HEK293 (cell line): ENCODE data around the gene ZNF302.

Source experiments
- CTCF ChIA-PET: fragments of 350-600 bp; formaldehyde crosslinking; extraction: SDS; loops from one replicate; lab custom pipeline; 2021; ENCODE audit warnings: antibody characterized with exemption; lab: Yijun Ruan, JAX
- POLR2A ChIA-PET: fragments of 300-600 bp; formaldehyde crosslinking; extraction: SDS; loops from one replicate; lab custom pipeline; 2020; ENCODE audit warnings: antibody characterized with exemption, inconsistent platforms; lab: Yijun Ruan, JAX
- H3K27ac ChIP-seq: fragments of 200-500 bp; sonication (Bioruptor generic); 2 replicates; pipeline ENCODE4 v1.5.1; 2014; ENCODE audit warnings: low read depth, low read length, control low read depth, inconsistent platforms; ENCODE audit errors: extremely low read depth
- H3K36me3 ChIP-seq, 2 experiments: fragments of 200-500 bp in 1 of 2; sonication (Bioruptor generic) in 1 of 2; 1 replicate in 1 of 2; 2 replicates in 1 of 2; pipeline ENCODE4 v1.5.1; 2014 to 2017; ENCODE audit warnings: inconsistent platforms in 2 of 2, low read length in 2 of 2; ENCODE audit not compliant: control insufficient read depth in 2 of 2, insufficient read depth in 1 of 2
- H3K4me1 ChIP-seq: fragments of 200-500 bp; sonication (Bioruptor generic); 2 replicates; pipeline ENCODE4 v1.5.1; 2014; ENCODE audit warnings: mild to moderate bottlenecking, low read length, inconsistent platforms; ENCODE audit not compliant: control insufficient read depth, insufficient read depth
- H3K4me3 ChIP-seq: 2 replicates; pipeline ENCODE4 v1.5.1; 2011; ENCODE audit warnings: low read depth, mild to moderate bottlenecking, control low read depth, low read length, moderate library complexity
- H3K9me3 ChIP-seq: fragments of 200-500 bp; sonication (Bioruptor generic); 2 replicates; pipeline ENCODE4 v1.5.1; 2014; ENCODE audit warnings: low read depth, low read length, inconsistent platforms; ENCODE audit not compliant: control insufficient read depth, insufficient read depth
- ATF2 ChIP-seq: fragments of 450-650 bp; formaldehyde crosslinking; IDR thresholded peaks from 2 replicates; pipeline ENCODE4 v1.5.1; 2016; ENCODE audit warnings: missing biosample characterization, missing genetic modification characterization, low read depth
- ELK4 ChIP-seq: IDR thresholded peaks from 2 replicates; pipeline ENCODE4 v1.6.1; 2011; ENCODE audit warnings: mild to moderate bottlenecking, low read depth, low read length, borderline replicate concordance
- FEZF1 ChIP-seq: fragments of 450-650 bp; formaldehyde crosslinking; IDR thresholded peaks from 2 replicates; pipeline ENCODE4 v1.5.1; 2016; ENCODE audit warnings: missing biosample characterization, missing genetic modification characterization
- GLI4 ChIP-seq: fragments of 450-650 bp; formaldehyde crosslinking; IDR thresholded peaks from 2 replicates; pipeline ENCODE4 v1.5.1; 2016; ENCODE audit warnings: missing biosample characterization, missing genetic modification characterization
- HOXA7 ChIP-seq: sonication (generic); formaldehyde crosslinking; IDR thresholded peaks from 2 replicates; pipeline ENCODE4 v1.8.1; 2022; ENCODE audit warnings: missing genetic modification reagents, borderline replicate concordance
- HOXC10 ChIP-seq: sonication (generic); formaldehyde crosslinking; IDR thresholded peaks from 2 replicates; pipeline ENCODE4 v1.8.1; 2023; ENCODE audit warnings: mild to moderate bottlenecking, missing genetic modification reagents
- HOXD13 ChIP-seq: sonication (generic); formaldehyde crosslinking; IDR thresholded peaks from 2 replicates; pipeline ENCODE4 v1.8.0; 2022; ENCODE audit warnings: missing genetic modification reagents, borderline replicate concordance
- KLF10 ChIP-seq: fragments of 450-650 bp; IDR thresholded peaks from 2 replicates; pipeline ENCODE4 v1.5.1; 2018; ENCODE audit warnings: missing biosample characterization, mild to moderate bottlenecking, missing genetic modification characterization
- KLF16 ChIP-seq: fragments of 450-650 bp; formaldehyde crosslinking; IDR thresholded peaks from 2 replicates; pipeline ENCODE4 v1.5.1; 2017; ENCODE audit warnings: missing biosample characterization, missing genetic modification characterization
- KLF7 ChIP-seq: fragments of 450-650 bp; formaldehyde crosslinking; IDR thresholded peaks from 2 replicates; pipeline ENCODE4 v1.5.1; 2016; ENCODE audit warnings: missing biosample characterization, missing genetic modification characterization, borderline replicate concordance
- OSR2 ChIP-seq: fragments of 450-650 bp; formaldehyde crosslinking; IDR thresholded peaks from 2 replicates; pipeline ENCODE4 v1.5.1; 2016; ENCODE audit warnings: missing biosample characterization, missing genetic modification characterization
- SCRT1 ChIP-seq: fragments of 450-650 bp; formaldehyde crosslinking; IDR thresholded peaks from 2 replicates; pipeline ENCODE4 v1.5.1; 2016; ENCODE audit warnings: missing biosample characterization, missing genetic modification characterization, borderline replicate concordance
- TRIM28 ChIP-seq: IDR thresholded peaks from 2 replicates; pipeline ENCODE4 v1.6.1; 2011; ENCODE audit warnings: low read length, control low read depth, borderline replicate concordance
- ZBTB48 ChIP-seq: fragments of 450-650 bp; formaldehyde crosslinking; IDR thresholded peaks from 2 replicates; pipeline ENCODE4 v1.5.1; 2016; ENCODE audit warnings: missing biosample characterization, missing genetic modification characterization
- ZBTB7A ChIP-seq: fragments of 450-650 bp; formaldehyde crosslinking; IDR thresholded peaks from 2 replicates; pipeline ENCODE4 v1.5.1; 2016; ENCODE audit warnings: low read depth, missing biosample characterization, missing genetic modification characterization
- ZFP3 ChIP-seq: fragments of 450-650 bp; formaldehyde crosslinking; IDR thresholded peaks from 2 replicates; pipeline ENCODE4 v1.5.1; 2016; ENCODE audit warnings: low read depth, missing biosample characterization, missing genetic modification characterization
- ZNF132 ChIP-seq: fragments of 450-650 bp; formaldehyde crosslinking; IDR thresholded peaks from 2 replicates; pipeline ENCODE4 v1.5.1; 2017; ENCODE audit warnings: missing biosample characterization, missing genetic modification characterization, borderline replicate concordance
- ZNF174 ChIP-seq: fragments of 450-650 bp; formaldehyde crosslinking; IDR thresholded peaks from 2 replicates; pipeline ENCODE4 v1.5.0; 2017; ENCODE audit warnings: missing biosample characterization, mild to moderate bottlenecking, missing genetic modification characterization
- ZNF211 ChIP-seq: fragments of 450-650 bp; formaldehyde crosslinking; IDR thresholded peaks from 2 replicates; pipeline ENCODE4 v1.5.1; 2016; ENCODE audit warnings: low read depth, missing biosample characterization, missing genetic modification characterization
- ZNF302 ChIP-seq: fragments of 450-650 bp; formaldehyde crosslinking; IDR thresholded peaks from 2 replicates; pipeline ENCODE4 v1.5.1; 2016; ENCODE audit warnings: missing biosample characterization, missing genetic modification characterization, low read depth
- ZNF335 ChIP-seq: fragments of 450-650 bp; formaldehyde crosslinking; conservative IDR thresholded peaks from 2 replicates; pipeline ENCODE4 v1.5.1; 2016; ENCODE audit warnings: missing biosample characterization, missing genetic modification characterization
- ZNF341 ChIP-seq: fragments of 450-650 bp; formaldehyde crosslinking; IDR thresholded peaks from 2 replicates; pipeline ENCODE4; 2016; ENCODE audit warnings: low read depth, missing biosample characterization, missing genetic modification characterization
- ZNF391 ChIP-seq: fragments of 450-650 bp; formaldehyde crosslinking; IDR thresholded peaks from 2 replicates; pipeline ENCODE4 v1.5.1; 2016; ENCODE audit warnings: low read depth, missing biosample characterization, missing genetic modification characterization, borderline replicate concordance
- ZNF423 ChIP-seq: fragments of 450-650 bp; formaldehyde crosslinking; IDR thresholded peaks from 2 replicates; pipeline ENCODE4 v1.5.1; 2016; ENCODE audit warnings: missing biosample characterization, missing genetic modification characterization
- ZNF473 ChIP-seq: fragments of 450-650 bp; formaldehyde crosslinking; IDR thresholded peaks from 2 replicates; pipeline ENCODE4 v1.5.1; 2017; ENCODE audit warnings: missing biosample characterization, missing genetic modification characterization
- ZNF514 ChIP-seq: fragments of 450-650 bp; formaldehyde crosslinking; IDR thresholded peaks from 2 replicates; pipeline ENCODE4 v1.5.1; 2016; ENCODE audit warnings: missing biosample characterization, missing genetic modification characterization
- ZNF530 ChIP-seq: fragments of 450-650 bp; formaldehyde crosslinking; IDR thresholded peaks from 2 replicates; pipeline ENCODE4 v1.5.1; 2016; ENCODE audit warnings: low read depth, missing biosample characterization, missing genetic modification characterization
- ZNF596 ChIP-seq: fragments of 450-650 bp; IDR thresholded peaks from 2 replicates; pipeline ENCODE4 v1.5.0; 2018; ENCODE audit warnings: missing biosample characterization, mild to moderate bottlenecking, missing genetic modification characterization, moderate library complexity
- ZNF626 ChIP-seq: fragments of 450-650 bp; sonication (Bioruptor Pico); formaldehyde crosslinking; IDR thresholded peaks from 2 replicates; pipeline ENCODE4 v1.5.1; 2018; ENCODE audit warnings: missing biosample characterization, missing genetic modification characterization, inconsistent platforms
- ZNF701 ChIP-seq: fragments of 450-650 bp; formaldehyde crosslinking; IDR thresholded peaks from 2 replicates; pipeline ENCODE4 v1.5.1; 2016; ENCODE audit warnings: missing biosample characterization, missing genetic modification characterization
- ZNF777 ChIP-seq: fragments of 450-650 bp; formaldehyde crosslinking; IDR thresholded peaks from 2 replicates; pipeline ENCODE4 v1.5.1; 2017; ENCODE audit warnings: missing biosample characterization, missing genetic modification characterization, borderline replicate concordance
- ZNF843 ChIP-seq: fragments of 450-650 bp; formaldehyde crosslinking; IDR thresholded peaks from 2 replicates; pipeline ENCODE4 v1.5.1; 2016; ENCODE audit warnings: missing biosample characterization, missing genetic modification characterization
- TF ChIP-seq, protein P1 (sequence below): fragments of 450-650 bp; formaldehyde crosslinking; conservative IDR thresholded peaks from 2 replicates; pipeline ENCODE4 v1.5.1; 2016; ENCODE audit warnings: low read depth, missing biosample characterization, missing genetic modification characterization

ZNF302 gene

DNA sequence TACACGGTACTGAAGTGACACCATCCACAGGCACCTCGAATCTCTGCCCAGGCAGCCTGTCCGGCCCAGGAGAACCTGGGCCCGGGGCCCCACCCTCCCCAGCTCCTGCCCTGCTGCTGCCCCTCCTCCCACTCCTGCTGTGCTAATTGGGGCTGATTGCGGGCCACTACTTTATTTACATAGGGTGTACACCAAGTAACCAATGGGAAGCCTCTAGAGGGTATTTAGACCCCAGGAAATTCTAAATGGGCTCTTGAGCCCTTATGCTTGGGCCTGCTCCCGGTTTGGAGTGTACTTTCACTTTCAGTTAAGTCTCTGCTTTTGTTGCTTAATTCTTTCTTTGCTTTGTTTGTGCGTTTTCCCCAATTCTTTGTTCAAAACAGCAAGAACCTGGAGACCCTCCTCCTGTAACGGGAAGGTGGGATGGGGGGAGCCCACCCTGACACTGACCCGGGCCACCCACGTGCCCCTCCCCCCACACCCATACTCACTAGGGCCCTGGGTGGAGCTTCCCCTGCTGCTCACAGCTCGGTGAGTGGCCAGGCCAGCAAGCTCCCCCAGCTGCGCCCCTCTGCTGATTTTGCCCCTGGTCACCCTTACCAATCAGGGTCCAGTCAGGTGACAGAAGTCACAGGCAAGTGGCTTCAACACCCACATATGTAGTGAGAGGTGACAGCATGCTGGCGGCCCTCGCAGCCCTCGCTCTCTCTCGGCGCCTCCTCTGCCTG is 10.0 kb upstream of the ZNF302 start:
- Histone ChIP-seq H3K9me3 (peaks cover 2% of the 10 kb centered on the region; the same call in 1 of the 2 replicates), H3K36me3 (0 out of 3 replicates have a peak, but pooled peaks cover 0 to 4% of the 10 kb centered on the region in 2 experiments), H3K4me1 (no peaks in the 10 kb centered on the region; the same call in 1 of the 2 replicates), H3K27ac (no peak overlapping the region), H3K4me3 (no peak overlapping the region)
- CTCF ChIA-PET = no interaction called here
- POLR2A ChIA-PET = interaction anchor here (0.7 kb wide), 1 partner anchor 77 kb away, joined by 13 read pairs; no protein-coding TSS in a partner anchor
- TF ChIP-seq TRIM28 (no peak), HOXA7 (CRISPR knock-in tag) (no peak), KLF7 (tag by site-specific recombination) (no peak), ZNF211 (tag by site-specific recombination) (no peak), ZNF335 (tag by site-specific recombination) (peak; percentile 63), ZNF341 (tag by site-specific recombination) (peak; percentile 51), ZNF132 (no peak), KLF16 (no peak), ZFP3 (tag by site-specific recombination) (no peak), OSR2 (peak; percentile 53; the same call in 1 of the 2 replicates), ZNF391 (tag by site-specific recombination) (no peak), ZBTB7A (tag by site-specific recombination) (no peak), GLI4 (tag by site-specific recombination) (no peak), ZNF174 (no peak), ZNF843 (no peak), ZNF701 (tag by site-specific recombination) (no peak), SCRT1 (tag by site-specific recombination) (no peak), ZNF596 (tag by site-specific recombination) (no peak), ZBTB48 (no peak), ELK4 (no peak), ZNF423 (no peak), ZNF777 (tag by site-specific recombination) (no peak), ZNF626 (tag by site-specific recombination) (no peak), ZNF530 (no peak), HOXD13 (CRISPR knock-in tag) (no peak), HOXC10 (CRISPR knock-in tag) (no peak), ZNF473 (no peak), KLF10 (tag by site-specific recombination) (no peak; the same call in 1 of the 2 replicates), FEZF1 (no peak), ZNF514 (tag by site-specific recombination) (no peak), ZNF302 (tag by site-specific recombination) (no peak), ATF2 (tag by site-specific recombination) (no peak)
- TF ChIP-seq, protein P1, sequence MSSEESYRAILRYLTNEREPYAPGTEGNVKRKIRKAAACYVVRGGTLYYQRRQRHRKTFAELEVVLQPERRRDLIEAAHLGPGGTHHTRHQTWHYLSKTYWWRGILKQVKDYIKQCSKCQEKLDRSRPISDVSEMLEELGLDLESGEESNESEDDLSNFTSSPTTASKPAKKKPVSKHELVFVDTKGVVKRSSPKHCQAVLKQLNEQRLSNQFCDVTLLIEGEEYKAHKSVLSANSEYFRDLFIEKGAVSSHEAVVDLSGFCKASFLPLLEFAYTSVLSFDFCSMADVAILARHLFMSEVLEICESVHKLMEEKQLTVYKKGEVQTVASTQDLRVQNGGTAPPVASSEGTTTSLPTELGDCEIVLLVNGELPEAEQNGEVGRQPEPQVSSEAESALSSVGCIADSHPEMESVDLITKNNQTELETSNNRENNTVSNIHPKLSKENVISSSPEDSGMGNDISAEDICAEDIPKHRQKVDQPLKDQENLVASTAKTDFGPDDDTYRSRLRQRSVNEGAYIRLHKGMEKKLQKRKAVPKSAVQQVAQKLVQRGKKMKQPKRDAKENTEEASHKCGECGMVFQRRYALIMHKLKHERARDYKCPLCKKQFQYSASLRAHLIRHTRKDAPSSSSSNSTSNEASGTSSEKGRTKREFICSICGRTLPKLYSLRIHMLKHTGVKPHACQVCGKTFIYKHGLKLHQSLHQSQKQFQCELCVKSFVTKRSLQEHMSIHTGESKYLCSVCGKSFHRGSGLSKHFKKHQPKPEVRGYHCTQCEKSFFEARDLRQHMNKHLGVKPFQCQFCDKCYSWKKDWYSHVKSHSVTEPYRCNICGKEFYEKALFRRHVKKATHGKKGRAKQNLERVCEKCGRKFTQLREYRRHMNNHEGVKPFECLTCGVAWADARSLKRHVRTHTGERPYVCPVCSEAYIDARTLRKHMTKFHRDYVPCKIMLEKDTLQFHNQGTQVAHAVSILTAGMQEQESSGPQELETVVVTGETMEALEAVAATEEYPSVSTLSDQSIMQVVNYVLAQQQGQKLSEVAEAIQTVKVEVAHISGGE (tag by site-specific recombination) = no peak
